A549 (cell line): ENCODE data around the gene SEPTIN12.

Experiments used
- CTCF ChIP-seq: fragments of >200 bp; sonication (Bioruptor Twin); formaldehyde crosslinking; IDR thresholded peaks from 3 replicates; pipeline ENCODE4 v1.5.1; 2016
- MAX ChIP-seq: IDR thresholded peaks from 2 replicates; pipeline ENCODE4 v1.6.1; 2012
- RAD21 ChIP-seq, 2 experiments: fragments of >200 bp in 1 of 2; sonication (Bioruptor Twin) in 1 of 2; formaldehyde crosslinking in 1 of 2; IDR thresholded peaks in 1 of 2; conservative IDR thresholded peaks in 1 of 2; 2 replicates in 1 of 2; 3 replicates in 1 of 2; pipeline ENCODE4 v1.6.1; 2012 to 2018; ENCODE audit warnings: inconsistent platforms in 1 of 2
- RFX5 ChIP-seq: fragments of 450-650 bp; IDR thresholded peaks from 2 replicates; pipeline ENCODE4 v1.7.1; 2014; ENCODE audit warnings: antibody characterized with exemption, mild to moderate bottlenecking, moderate library complexity
- SREBF2 ChIP-seq: fragments of 450-650 bp; IDR thresholded peaks from 2 replicates; pipeline ENCODE4 v1.6.1; 2014; ENCODE audit warnings: mild to moderate bottlenecking, moderate library complexity

- TF ChIP-seq CTCF, result no peak
- no peak for TF ChIP-seq RFX5
- TF ChIP-seq RAD21 (conservative IDR thresholded peaks at IDR 0.05 in 1 of 2, IDR thresholded peaks at IDR 0.05 in 1 of 2), result no peak
- TF ChIP-seq MAX, result no peak
- no peak for TF ChIP-seq SREBF2
Observed at GRCh38 chr16:4790871-4791270, 2.7 kb upstream of the SEPTIN12 start.
